HAP-1 (cell line): ENCODE data around the gene CD300LG.
"Not testable (repeated sequence)": the region's sequence is repeated elsewhere in the genome, so short reads cannot be mapped to it uniquely, and the experiment has no call there.

Source experiments
- DNase-seq, 2 experiments: peaks; one replicate each; pipeline ENCODE4 v3.0.0-alpha.2; 2016 to 2020; ENCODE audit warnings: low spot score in 2 of 2
- H3K27me3 ChIP-seq: fragments of 250-450 bp; sonication (Bioruptor Pico); 2 replicates; pipeline ENCODE4 v1.5.1; 2020; ENCODE audit warnings: low read depth, mild to moderate bottlenecking, moderate library complexity
- H3K36me3 ChIP-seq: fragments of 250-450 bp; sonication (Bioruptor Pico); replicated peaks from 2 replicates; pipeline ENCODE4 v1.5.1; 2020; ENCODE audit warnings: mild to moderate bottlenecking
- H3K4me1 ChIP-seq: fragments of 250-450 bp; sonication (Bioruptor Pico); 2 replicates; pipeline ENCODE4 v1.5.1; 2020; ENCODE audit warnings: mild to moderate bottlenecking
- H3K4me3 ChIP-seq: fragments of 250-450 bp; sonication (Bioruptor Pico); 2 replicates; pipeline ENCODE4 v1.5.1; 2020; ENCODE audit warnings: mild to moderate bottlenecking, moderate library complexity
- H3K9me3 ChIP-seq: fragments of 250-450 bp; sonication (Bioruptor Pico); 2 replicates; pipeline ENCODE4 v1.5.1; 2020; ENCODE audit warnings: mild to moderate bottlenecking, moderate library complexity
- in situ Hi-C: fragments of 300-500 bp; cut with MboI; formaldehyde crosslinking; loops from 3 replicates; pipeline ENCODE4 v1.14.3; 2020; ENCODE audit warnings: low sequenced_read_pairs, inconsistent platforms, mixed read lengths

The CD300LG gene

GRCh38 chr17:43831633-43832032 is 15.3 kb upstream of the CD300LG start:
- in situ Hi-C loops, result no loop called here
- peaks cover 7% of the 10 kb centered on the region; the same call in 1 of the 2 replicates for H3K4me1 ChIP-seq

GRCh38 chr17:43832168-43832975 is 14.6 kb upstream of the CD300LG start:
- peaks cover 7% of the 10 kb centered on the region; the same call in 1 of the 2 replicates for H3K4me1 ChIP-seq
- no peaks in the 10 kb centered on the region for H3K9me3 ChIP-seq
- no peaks in the 10 kb centered on the region for H3K27me3 ChIP-seq
- DNase-seq, result peak in 1 of 2 experiments; percentile 77
- peak overlapping the region; percentile 55 for H3K4me3 ChIP-seq
- in situ Hi-C loops, result no loop called here
- H3K36me3 ChIP-seq, result peaks cover 11% of the 10 kb centered on the region

More at GRCh38 chr17:43831633-43832032, 15.3 kb upstream of the CD300LG start:
- Histone ChIP-seq H3K27me3 (no peaks in the 10 kb centered on the region), H3K9me3 (no peaks in the 10 kb centered on the region), H3K36me3 (peaks cover 11% of the 10 kb centered on the region), H3K4me3 (no peak overlapping the region)
- DNase-seq, result no peak

GRCh38 chr17:43832976-43833829 is 13.8 kb upstream of the CD300LG start, which contains the start of gene MPP3:
Gene MPP3 (minus strand): TSS chr17:43833146. CDS start chr17:43831906, 1,240 bp downstream.
- peak; percentile 72 to 83 for DNase-seq
- H3K4me3 ChIP-seq, result peak within 1 kb of the TSS; percentile 55
- in situ Hi-C loops, result no loop called here
- peaks cover 7% of the 10 kb centered on the region for H3K36me3 ChIP-seq
- H3K9me3 ChIP-seq, result no peaks in the 10 kb centered on the region
- H3K27me3 ChIP-seq, result no peaks in the 10 kb centered on the region
- peaks cover 7% of the 10 kb centered on the region; the same call in 1 of the 2 replicates for H3K4me1 ChIP-seq

GRCh38 chr17:43834106-43834505 is 12.9 kb upstream of the CD300LG start:
- H3K36me3 ChIP-seq, result no peaks in the 10 kb centered on the region; the same call in none of the 2 replicates
- no peaks in the 10 kb centered on the region for H3K27me3 ChIP-seq
- no peak overlapping the region for H3K4me3 ChIP-seq
- no peak for DNase-seq
- in situ Hi-C loops, result no loop called here
- peaks cover 7% of the 10 kb centered on the region; the same call in 1 of the 2 replicates for H3K4me1 ChIP-seq
- H3K9me3 ChIP-seq, result no peaks in the 10 kb centered on the region

GRCh38 chr17:43839670-43840108 is 7.3 kb upstream of the CD300LG start:
- Histone ChIP-seq H3K36me3 (no peaks in the 10 kb centered on the region), H3K4me1 (no peaks in the 10 kb centered on the region; the same call in 1 of the 2 replicates), H3K27me3 (no peaks in the 10 kb centered on the region), H3K9me3 (no peaks in the 10 kb centered on the region), H3K4me3 (no peak overlapping the region)
- in situ Hi-C loops, result no loop called here
- peak in 1 of 2 experiments; percentile 34 for DNase-seq

GRCh38 chr17:43840814-43841213 is 6.2 kb upstream of the CD300LG start:
- Histone ChIP-seq H3K27me3 (no peaks in the 10 kb centered on the region), H3K4me3 (no peak overlapping the region), H3K9me3 (no peaks in the 10 kb centered on the region), H3K36me3 (no peaks in the 10 kb centered on the region), H3K4me1 (no peaks in the 10 kb centered on the region; the same call in 1 of the 2 replicates)
- DNase-seq, result peak in 1 of 2 experiments; percentile 40
- in situ Hi-C loops, result no loop called here

GRCh38 chr17:43841282-43841681 is 5.7 kb upstream of the CD300LG start:
- in situ Hi-C loops, result no loop called here
- H3K9me3 ChIP-seq, result no peaks in the 10 kb centered on the region
- no peaks in the 10 kb centered on the region for H3K36me3 ChIP-seq
- peaks cover 3% of the 10 kb centered on the region; the same call in 1 of the 2 replicates for H3K4me1 ChIP-seq
- no peak overlapping the region for H3K4me3 ChIP-seq
- no peak for DNase-seq
- no peaks in the 10 kb centered on the region for H3K27me3 ChIP-seq

- H3K27me3 ChIP-seq, H3K4me1 ChIP-seq, H3K9me3 ChIP-seq, in situ Hi-C loops, H3K4me3 ChIP-seq, DNase-seq, H3K36me3 ChIP-seq: not testable (repeated sequence)
These were observed 4.6 kb upstream of the CD300LG start for GRCh38 chr17:43842091-43842974.

GRCh38 chr17:43842975-43843325 is 4.0 kb upstream of the CD300LG start:
- H3K9me3 ChIP-seq, result no peaks in the 10 kb centered on the region
- H3K36me3 ChIP-seq, result no peaks in the 10 kb centered on the region
- H3K4me3 ChIP-seq, result no peak overlapping the region
- DNase-seq, result no peak
- H3K27me3 ChIP-seq, result no peaks in the 10 kb centered on the region
- in situ Hi-C loops, result no loop called here
- peaks cover 3% of the 10 kb centered on the region; the same call in 1 of the 2 replicates for H3K4me1 ChIP-seq

DNA sequence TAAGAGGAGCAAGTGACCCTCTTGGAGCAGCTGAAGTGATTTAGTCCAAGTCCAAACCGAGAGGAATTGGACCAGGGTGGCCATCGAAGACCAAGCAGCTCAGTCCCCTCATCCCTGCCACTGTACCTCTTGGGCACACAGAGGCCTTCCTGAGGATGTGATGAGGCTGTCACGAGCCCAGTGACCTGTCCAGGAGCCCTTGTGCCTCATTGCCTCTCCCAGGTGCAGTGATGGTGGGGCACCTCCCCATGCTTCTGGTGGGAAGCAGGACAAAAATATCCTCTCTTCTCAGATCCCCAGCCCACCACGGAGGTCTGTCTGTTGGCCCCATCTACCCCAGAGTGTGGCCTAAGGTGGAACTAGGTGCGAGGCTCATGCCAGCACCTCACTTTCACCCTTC is 2.7 kb upstream of the CD300LG start:
- no peak overlapping the region for H3K4me3 ChIP-seq
- in situ Hi-C loops, result no loop called here
- DNase-seq, result no peak
- no peaks in the 10 kb centered on the region for H3K9me3 ChIP-seq
- no peaks in the 10 kb centered on the region for H3K27me3 ChIP-seq
- peaks cover 3% of the 10 kb centered on the region; the same call in 1 of the 2 replicates for H3K4me1 ChIP-seq
- H3K36me3 ChIP-seq, result no peaks in the 10 kb centered on the region

DNA sequence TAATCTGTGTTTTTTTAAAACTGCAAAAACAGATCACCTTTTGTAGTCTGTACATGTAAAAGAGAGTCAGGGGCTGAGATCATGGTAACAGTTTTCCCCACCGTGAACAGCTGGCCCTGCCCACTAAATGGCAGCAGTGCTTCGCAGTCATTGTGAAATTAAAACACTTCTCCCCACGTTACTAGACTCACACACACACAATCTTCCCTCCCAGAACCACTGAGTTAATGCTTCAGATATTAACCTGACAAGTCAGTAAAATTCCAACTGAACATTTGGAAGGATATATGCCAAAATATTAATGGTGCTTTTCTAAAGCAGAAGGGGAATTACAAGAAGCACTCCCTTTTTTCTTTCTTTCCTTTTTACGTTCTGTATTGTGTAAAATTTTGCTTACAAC is 1.2 kb upstream of the CD300LG start:
- in situ Hi-C loops, result no loop called here
- H3K27me3 ChIP-seq, result no peaks in the 10 kb centered on the region
- no peak for DNase-seq

GRCh38 chr17:43846221-43846712 is 709 bp upstream of the CD300LG start:
- Histone ChIP-seq H3K4me3 (no peak overlapping the region), H3K9me3 (no peaks in the 10 kb centered on the region), H3K27me3 (no peaks in the 10 kb centered on the region), H3K36me3 (no peaks in the 10 kb centered on the region), H3K4me1 (0 out of 2 replicates have a peak, but pooled peaks cover 3% of the 10 kb centered on the region)
- peak; percentile 62 to 95 for DNase-seq
- in situ Hi-C loops, result no loop called here

More for the DNA sequence above, 1.2 kb upstream of the CD300LG start:
- Histone ChIP-seq H3K4me3 (no peak overlapping the region), H3K4me1 (0 out of 2 replicates have a peak, but pooled peaks cover 3% of the 10 kb centered on the region), H3K36me3 (no peaks in the 10 kb centered on the region), H3K9me3 (no peaks in the 10 kb centered on the region)

DNA sequence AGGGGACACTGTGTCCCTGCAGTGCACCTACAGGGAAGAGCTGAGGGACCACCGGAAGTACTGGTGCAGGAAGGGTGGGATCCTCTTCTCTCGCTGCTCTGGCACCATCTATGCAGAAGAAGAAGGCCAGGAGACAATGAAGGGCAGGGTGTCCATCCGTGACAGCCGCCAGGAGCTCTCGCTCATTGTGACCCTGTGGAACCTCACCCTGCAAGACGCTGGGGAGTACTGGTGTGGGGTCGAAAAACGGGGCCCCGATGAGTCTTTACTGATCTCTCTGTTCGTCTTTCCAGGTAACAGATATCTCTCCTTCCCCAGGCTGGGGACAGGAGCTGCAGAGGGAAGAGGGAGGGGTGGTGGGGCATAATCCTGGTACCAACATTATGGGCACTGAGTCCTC is 1.6 kb downstream of the CD300LG start:
- no peak for DNase-seq
- Histone ChIP-seq H3K36me3 (no peaks in the 10 kb centered on the region), H3K4me1 (0 out of 2 replicates have a peak, but pooled peaks cover 3% of the 10 kb centered on the region), H3K4me3 (no peak overlapping the region), H3K27me3 (peaks cover 3% of the 10 kb centered on the region; the same call in 1 of the 2 replicates), H3K9me3 (no peaks in the 10 kb centered on the region)
- in situ Hi-C loops, result no loop called here
